K562 (cell line): ENCODE measurements around the gene KRT71. TPM values are rescaled to one million over a fixed set of nuclear protein-coding genes. Genes with fewer than 3 reads are reported as not detected.

Source experiments
- ATAC-seq: fragments of 200-7000 bp; cut with Tn5 transposase; 3 replicates; pipeline ENCODE4 v1.9.1; 2020; ENCODE audit warnings: moderate library complexity
- BruUV-seq: library from RNA; stranded (reverse); fragments of 400-500 nt; replicated peaks from 2 replicates; lab custom pipeline; 2021; lab: Mats Ljungman, UMichigan
- CTCF ChIA-PET: fragments of 300-600 bp; formaldehyde crosslinking; extraction: SDS; loops from one replicate; lab custom pipeline; 2021; ENCODE audit warnings: low intra/inter-chr PET ratio; lab: Yijun Ruan, JAX
- POLR2A ChIA-PET: fragments of 300-600, 350-650 bp; sonication (Branson Sonifier 250); formaldehyde crosslinking; extraction: SDS; loops from one replicate; lab custom pipeline; 2021; ENCODE audit warnings: antibody characterized with exemption, inconsistent platforms; lab: Yijun Ruan, JAX
- DNase-seq, 4 experiments: peaks; one replicate each; pipeline versions ENCODE4 v3.0.0 to v3.0.0-alpha.2; 2011 to 2018; ENCODE audit warnings: low spot score in 3 of 4, mixed read lengths in 3 of 4; ENCODE audit errors: extremely low read depth in 1 of 4
- FAIRE-seq: peaks from 2 replicates; lab custom pipeline; 2011; peaks lifted over from hg19 to GRCh38; lab: Jason Lieb, UNC
- H2AFZ ChIP-seq: 2 replicates; pipeline ENCODE4 v1.6.0; 2011; ENCODE audit warnings: low read depth, low read length, control low read depth, inconsistent platforms
- H3K27ac ChIP-seq: fragments of 200-600 bp; 3 replicates; pipeline ENCODE4 v1.8.0; 2011; ENCODE audit warnings: low read depth, mild to moderate bottlenecking, control low read depth, inconsistent platforms, low read length, moderate library complexity, mixed read lengths; ENCODE audit errors: extremely low read depth
- H3K27me3 ChIP-seq, 2 experiments: fragments of 300-600 bp in 1 of 2; 2 replicates in 1 of 2; 3 replicates in 1 of 2; pipeline versions ENCODE4 v1.6.0 to v1.8.0; 2011; ENCODE audit warnings: inconsistent platforms in 2 of 2, low read length in 2 of 2, mild to moderate bottlenecking in 1 of 2, mixed read lengths in 1 of 2, moderate library complexity in 1 of 2; ENCODE audit not compliant: control insufficient read depth in 2 of 2, insufficient read depth in 2 of 2
- H3K36me3 ChIP-seq: fragments of 300-600 bp; 3 replicates; pipeline ENCODE4 v1.8.0; 2011; ENCODE audit warnings: mild to moderate bottlenecking, low read length, inconsistent platforms; ENCODE audit not compliant: control insufficient read depth, insufficient read depth
- H3K4me1 ChIP-seq, 2 experiments: fragments of 200-600 bp in 1 of 2; replicated peaks in 1 of 2; 2 replicates in 1 of 2; 3 replicates in 1 of 2; pipeline versions ENCODE4 v1.5.1 to v1.8.0; 2011; ENCODE audit warnings: inconsistent platforms in 2 of 2, low read length in 2 of 2, mild to moderate bottlenecking in 1 of 2, mixed read lengths in 1 of 2, moderate library complexity in 1 of 2; ENCODE audit not compliant: control insufficient read depth in 2 of 2, insufficient read depth in 2 of 2
- H3K4me2 ChIP-seq: 2 replicates; pipeline ENCODE4 v1.6.1; 2011; ENCODE audit warnings: low read length, control low read depth, inconsistent platforms, mixed read lengths; ENCODE audit not compliant: insufficient read depth
- H3K4me3 ChIP-seq: fragments of 200-600 bp; sonication (generic), shearing (Covaris generic); 2 replicates; pipeline ENCODE4 v1.5.1; 2016; ENCODE audit warnings: control low read depth, inconsistent platforms
- H3K79me2 ChIP-seq: fragments of 200-600 bp; 3 replicates; pipeline ENCODE4 v1.8.0; 2011; ENCODE audit warnings: low read length, inconsistent platforms; ENCODE audit not compliant: control insufficient read depth, insufficient read depth
- H3K9ac ChIP-seq, 2 experiments: 2 replicates each; pipeline versions ENCODE4 v1.6.0 to v1.6.1; 2011; ENCODE audit warnings: low read depth in 2 of 2, low read length in 2 of 2, control low read depth in 1 of 2, inconsistent platforms in 1 of 2, mild to moderate bottlenecking in 1 of 2, mixed read lengths in 1 of 2; ENCODE audit not compliant: insufficient read depth in 1 of 2
- H3K9me1 ChIP-seq: one replicate; pipeline ENCODE4 v1.6.0; 2011; ENCODE audit warnings: inconsistent platforms, mild to moderate bottlenecking, low read length, moderate library complexity; ENCODE audit not compliant: control insufficient read depth, insufficient read depth
- H3K9me3 ChIP-seq: replicated peaks from 2 replicates; pipeline ENCODE4 v1.5.1; 2011; ENCODE audit warnings: low read depth, low read length, inconsistent platforms; ENCODE audit not compliant: control insufficient read depth, insufficient read depth
- H4K20me1 ChIP-seq: replicated peaks from 2 replicates; pipeline ENCODE4 v1.6.1; 2011; ENCODE audit warnings: low read length, inconsistent platforms, mixed read lengths; ENCODE audit not compliant: control insufficient read depth, insufficient read depth
- BRCA1 ChIP-seq, 2 experiments: fragments of 450-650 bp in 1 of 2; sonication (generic) in 1 of 2; formaldehyde crosslinking in 1 of 2; IDR thresholded peaks; 2 replicates each; pipeline versions ENCODE4 v1.5.0 to v1.6.1; 2017 to 2020; ENCODE audit warnings: mild to moderate bottlenecking in 1 of 2, missing genetic modification reagents in 1 of 2
- KAT8 ChIP-seq: fragments of 450-650 bp; IDR thresholded peaks from 2 replicates; pipeline ENCODE4 v1.6.1; 2016; ENCODE audit warnings: low read depth, mild to moderate bottlenecking
- L3MBTL2 ChIP-seq: fragments of 450-650 bp; IDR thresholded peaks from 2 replicates; pipeline ENCODE4 v1.6.1; 2016; ENCODE audit warnings: mild to moderate bottlenecking, moderate library complexity
- RAD21 ChIP-seq, 2 experiments: fragments of 250-450 bp in 1 of 2; fragments of 450-650 bp in 1 of 2; sonication (Bioruptor Pico) in 1 of 2; formaldehyde crosslinking in 1 of 2; IDR thresholded peaks in 1 of 2; conservative IDR thresholded peaks in 1 of 2; 2 replicates each; pipeline versions ENCODE4 v1.4.0 to v1.8.0; 2020 to 2022; ENCODE audit warnings: mild to moderate bottlenecking in 2 of 2, moderate library complexity in 1 of 2
- TARDBP ChIP-seq: fragments of 450-650 bp; IDR thresholded peaks from 2 replicates; pipeline ENCODE4 v1.6.1; 2016
- TGIF2 ChIP-seq: sonication (generic); formaldehyde crosslinking; IDR thresholded peaks from 2 replicates; pipeline ENCODE4 v1.8.1; 2022; ENCODE audit warnings: mild to moderate bottlenecking, missing genetic modification reagents, moderate library complexity
- WGBS: fragments of 100-300 bp; shearing (Covaris generic); methylation state at CpG from one replicate; pipeline ENCODE4 v1.1.6; 2016; ENCODE audit warnings: low coverage, mixed read lengths; ENCODE audit not compliant: insufficient coverage; ENCODE audit errors: missing lambda C conversion rate; 5-methylcytosine and 5-hydroxymethylcytosine counted together
- in situ Hi-C: fragments of 300-500 bp; cut with MboI; formaldehyde crosslinking; loops from 4 replicates; pipeline ENCODE4 v1.15.0; 2018; ENCODE audit warnings: inconsistent platforms, mixed read lengths
- intact Hi-C: fragments of 100-400 bp; cut with micrococcal nuclease; formaldehyde crosslinking; loops from 2 replicates; pipeline ENCODE4 v1.14.2; 2022
- polyA plus RNA-seq, 8 experiments: library from polyadenylated mRNA; depleted of rRNA in 4 of 8; stranded (reverse) in 5 of 8; unstranded in 3 of 8; fragments of >200 nt; fragmentation: Nextera tagmentation in 2 of 8; fragmentation: Illumina TruSeq in 1 of 8; extraction: Ambion mirVana in 2 of 8; extraction: Trizol in 1 of 8; gene quantifications; 2 replicates each; pipeline versions ENCODE4 v1.2.1 to v1.2.3, GENCODE V29; 2011 to 2014; ENCODE audit warnings: inconsistent platforms in 1 of 8, missing spikeins in 1 of 8
- total RNA-seq, 7 experiments: library from RNA; depleted of rRNA in 6 of 7; stranded (reverse); fragments of >200 nt in 6 of 7; fragmentation: Illumina TruSeq in 2 of 7; extraction: Trizol in 2 of 7; gene quantifications; 2 replicates each; pipeline versions ENCODE4 v1.2.1 to v1.2.3, GENCODE V29; 2011 to 2021; ENCODE audit warnings: low replicate concordance in 1 of 7
- TF ChIP-seq, protein P1 (sequence below): fragments of 250-450 bp; sonication (Bioruptor Pico); IDR thresholded peaks from 2 replicates; pipeline ENCODE4 v1.5.0; 2021
- TF ChIP-seq, protein P2 (sequence below): sonication (generic); formaldehyde crosslinking; IDR thresholded peaks from 2 replicates; pipeline ENCODE4 v1.8.0; 2023; ENCODE audit warnings: mild to moderate bottlenecking, missing genetic modification reagents

The KRT71 gene
- total and polyA plus RNA-seq, 9 of the 15 experiments (the other 6 are each of a cell fraction or from before 2014, with no cell fraction given) = not detected

DNA sequence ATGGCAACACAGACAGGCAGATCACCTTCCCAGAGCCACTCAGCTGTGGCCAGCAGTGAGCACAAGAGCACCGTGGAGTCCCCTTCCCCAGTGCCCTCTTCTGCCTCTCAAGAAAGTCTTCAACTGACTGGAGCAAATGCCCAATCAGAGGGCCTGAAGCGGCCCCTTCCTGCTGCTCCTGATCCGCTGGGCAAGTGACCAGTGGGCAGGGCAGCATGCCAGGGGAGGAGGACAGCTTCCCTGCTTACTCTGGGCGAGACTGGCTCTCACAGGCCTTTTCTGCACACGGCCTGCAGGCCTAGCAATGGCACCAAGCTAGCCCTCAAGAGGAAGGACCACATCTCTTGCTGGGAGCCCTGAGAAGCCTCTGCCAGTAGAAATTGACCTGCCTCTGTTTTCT, 890 bp downstream of the KRT71 start:
- in situ Hi-C loops (no loop called here), intact Hi-C loops (no loop called here)
- Histone ChIP-seq H3K79me2 (no peaks in the 10 kb centered on the region), H3K9me1 (no peaks in the 10 kb centered on the region), H3K36me3 (no peaks in the 10 kb centered on the region), H3K27ac (no peak overlapping the region), H3K9ac (no peak overlapping the region), H3K27me3 (peaks cover 5 to 63% of the 10 kb centered on the region in 2 experiments; a peak in 3 of 5 replicates), H3K4me3 (no peak overlapping the region), H2AFZ (no peak overlapping the region), H3K4me2 (no peak overlapping the region), H4K20me1 (peaks cover 18% of the 10 kb centered on the region; the same call in 1 of the 2 replicates), H3K9me3 (no peaks in the 10 kb centered on the region), H3K4me1 (no peaks in the 10 kb centered on the region)
- BruUV-seq = no TSS peak
- 3% methylated on average over 5 of the region's 5 CpGs for WGBS
- DNase-seq (no peak), ATAC-seq (no peak), FAIRE-seq (no peak)
- ChIA-PET POLR2A (interaction anchor here (0.7 kb wide), 1 partner anchor 9 kb away, joined by 4 read pairs; no protein-coding TSS in a partner anchor), CTCF (no interaction called here)
- TF ChIP-seq RAD21 (CRISPR knock-in tag; conservative IDR thresholded peaks at IDR 0.05 in 1 of 2, IDR thresholded peaks at IDR 0.05 in 1 of 2) (no peak), BRCA1 (IDR thresholded peaks at IDR 0.05) (no peak), BRCA1 (CRISPR knock-in tag; IDR thresholded peaks at IDR 0.05) (no peak), TGIF2 (CRISPR knock-in tag) (no peak), L3MBTL2 (no peak), KAT8 (no peak), TARDBP (no peak)
- TF ChIP-seq, protein P1, sequence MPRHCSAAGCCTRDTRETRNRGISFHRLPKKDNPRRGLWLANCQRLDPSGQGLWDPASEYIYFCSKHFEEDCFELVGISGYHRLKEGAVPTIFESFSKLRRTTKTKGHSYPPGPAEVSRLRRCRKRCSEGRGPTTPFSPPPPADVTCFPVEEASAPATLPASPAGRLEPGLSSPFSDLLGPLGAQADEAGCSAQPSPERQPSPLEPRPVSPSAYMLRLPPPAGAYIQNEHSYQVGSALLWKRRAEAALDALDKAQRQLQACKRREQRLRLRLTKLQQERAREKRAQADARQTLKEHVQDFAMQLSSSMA (CRISPR knock-in tag) = no peak
- TF ChIP-seq, protein P2, sequence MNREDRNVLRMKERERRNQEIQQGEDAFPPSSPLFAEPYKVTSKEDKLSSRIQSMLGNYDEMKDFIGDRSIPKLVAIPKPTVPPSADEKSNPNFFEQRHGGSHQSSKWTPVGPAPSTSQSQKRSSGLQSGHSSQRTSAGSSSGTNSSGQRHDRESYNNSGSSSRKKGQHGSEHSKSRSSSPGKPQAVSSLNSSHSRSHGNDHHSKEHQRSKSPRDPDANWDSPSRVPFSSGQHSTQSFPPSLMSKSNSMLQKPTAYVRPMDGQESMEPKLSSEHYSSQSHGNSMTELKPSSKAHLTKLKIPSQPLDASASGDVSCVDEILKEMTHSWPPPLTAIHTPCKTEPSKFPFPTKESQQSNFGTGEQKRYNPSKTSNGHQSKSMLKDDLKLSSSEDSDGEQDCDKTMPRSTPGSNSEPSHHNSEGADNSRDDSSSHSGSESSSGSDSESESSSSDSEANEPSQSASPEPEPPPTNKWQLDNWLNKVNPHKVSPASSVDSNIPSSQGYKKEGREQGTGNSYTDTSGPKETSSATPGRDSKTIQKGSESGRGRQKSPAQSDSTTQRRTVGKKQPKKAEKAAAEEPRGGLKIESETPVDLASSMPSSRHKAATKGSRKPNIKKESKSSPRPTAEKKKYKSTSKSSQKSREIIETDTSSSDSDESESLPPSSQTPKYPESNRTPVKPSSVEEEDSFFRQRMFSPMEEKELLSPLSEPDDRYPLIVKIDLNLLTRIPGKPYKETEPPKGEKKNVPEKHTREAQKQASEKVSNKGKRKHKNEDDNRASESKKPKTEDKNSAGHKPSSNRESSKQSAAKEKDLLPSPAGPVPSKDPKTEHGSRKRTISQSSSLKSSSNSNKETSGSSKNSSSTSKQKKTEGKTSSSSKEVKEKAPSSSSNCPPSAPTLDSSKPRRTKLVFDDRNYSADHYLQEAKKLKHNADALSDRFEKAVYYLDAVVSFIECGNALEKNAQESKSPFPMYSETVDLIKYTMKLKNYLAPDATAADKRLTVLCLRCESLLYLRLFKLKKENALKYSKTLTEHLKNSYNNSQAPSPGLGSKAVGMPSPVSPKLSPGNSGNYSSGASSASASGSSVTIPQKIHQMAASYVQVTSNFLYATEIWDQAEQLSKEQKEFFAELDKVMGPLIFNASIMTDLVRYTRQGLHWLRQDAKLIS (CRISPR knock-in tag) = no peak
